Transverse colon (tissue), 4 donors: ENCODE results near the gene SLC39A11.

Experiments used
- CTCF ChIP-seq, 5 experiments: fragments of 200-600 bp in 3 of 5; fragments of 450-650 bp in 2 of 5; sonication (generic) in 3 of 5; IDR thresholded peaks; 1 replicate in 2 of 5; 2 replicates in 3 of 5; pipeline ENCODE4 v1.5.1; 2016 to 2017; ENCODE audit warnings: antibody characterized with exemption in 5 of 5, inconsistent platforms in 3 of 5, mild to moderate bottlenecking in 2 of 5, moderate library complexity in 1 of 5
- EP300 ChIP-seq: sonication (generic); formaldehyde crosslinking; IDR thresholded peaks from one replicate; pipeline ENCODE4 v1.6.1; 2017; ENCODE audit warnings: antibody characterized with exemption, low read depth
- POLR2AphosphoS5 ChIP-seq, 3 donors: sonication (generic); formaldehyde crosslinking; IDR thresholded peaks; one replicate each; pipeline ENCODE4 v1.6.1; 2016; ENCODE audit warnings: antibody characterized with exemption in 3 of 3

GRCh38 chr17:72635034-72635635, 457.4 kb downstream of the SLC39A11 start:
- TF ChIP-seq CTCF (IDR thresholded peaks at IDR 0.05) (no peak), EP300 (no peak), POLR2AphosphoS5 (IDR thresholded peaks at IDR 0.05) (no peak)
